HL-60 (cell line): ENCODE measurements around the gene KLC4.

Experiments
- GABPA ChIP-seq: IDR thresholded peaks from 2 replicates; pipeline ENCODE4 v1.6.1; 2012; ENCODE audit warnings: low read depth
- POLR2AphosphoS5 ChIP-seq: IDR thresholded peaks from 2 replicates; pipeline ENCODE4 v1.6.1; 2012; ENCODE audit warnings: low read depth
- TF ChIP-seq, protein P1 (sequence below): IDR thresholded peaks from one replicate; pipeline ENCODE4 v1.5.1; 2011; ENCODE audit warnings: low read length, control low read depth, inconsistent platforms; ENCODE audit not compliant: insufficient read depth
- TF ChIP-seq, protein P2 (sequence below): IDR thresholded peaks from 2 replicates; pipeline ENCODE4 v1.6.1; 2012; ENCODE audit warnings: low read depth; ENCODE audit not compliant: insufficient replicate concordance

DNA sequence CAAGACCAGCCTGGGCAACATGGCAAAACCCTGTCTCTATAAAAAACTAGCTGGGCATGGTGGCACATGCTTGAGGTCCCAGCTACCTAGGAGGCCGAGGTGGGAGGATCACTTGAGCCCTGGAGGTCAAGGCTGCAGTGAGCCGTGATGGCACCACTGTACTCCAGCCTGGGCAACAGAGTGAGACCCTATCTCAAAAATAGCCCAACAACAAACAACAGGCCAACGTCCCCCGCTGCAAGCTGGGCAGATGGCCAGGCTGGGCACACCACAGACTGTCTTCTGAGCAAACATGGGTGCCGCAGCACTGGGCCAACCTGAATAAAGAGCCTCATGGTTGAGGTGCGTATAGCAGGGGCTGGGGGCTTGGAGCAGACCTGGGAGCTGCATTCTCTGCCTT, 65.0 kb downstream of the KLC4 start:
- TF ChIP-seq, protein P1, sequence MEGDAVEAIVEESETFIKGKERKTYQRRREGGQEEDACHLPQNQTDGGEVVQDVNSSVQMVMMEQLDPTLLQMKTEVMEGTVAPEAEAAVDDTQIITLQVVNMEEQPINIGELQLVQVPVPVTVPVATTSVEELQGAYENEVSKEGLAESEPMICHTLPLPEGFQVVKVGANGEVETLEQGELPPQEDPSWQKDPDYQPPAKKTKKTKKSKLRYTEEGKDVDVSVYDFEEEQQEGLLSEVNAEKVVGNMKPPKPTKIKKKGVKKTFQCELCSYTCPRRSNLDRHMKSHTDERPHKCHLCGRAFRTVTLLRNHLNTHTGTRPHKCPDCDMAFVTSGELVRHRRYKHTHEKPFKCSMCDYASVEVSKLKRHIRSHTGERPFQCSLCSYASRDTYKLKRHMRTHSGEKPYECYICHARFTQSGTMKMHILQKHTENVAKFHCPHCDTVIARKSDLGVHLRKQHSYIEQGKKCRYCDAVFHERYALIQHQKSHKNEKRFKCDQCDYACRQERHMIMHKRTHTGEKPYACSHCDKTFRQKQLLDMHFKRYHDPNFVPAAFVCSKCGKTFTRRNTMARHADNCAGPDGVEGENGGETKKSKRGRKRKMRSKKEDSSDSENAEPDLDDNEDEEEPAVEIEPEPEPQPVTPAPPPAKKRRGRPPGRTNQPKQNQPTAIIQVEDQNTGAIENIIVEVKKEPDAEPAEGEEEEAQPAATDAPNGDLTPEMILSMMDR = no peak
- TF ChIP-seq, protein P2, sequence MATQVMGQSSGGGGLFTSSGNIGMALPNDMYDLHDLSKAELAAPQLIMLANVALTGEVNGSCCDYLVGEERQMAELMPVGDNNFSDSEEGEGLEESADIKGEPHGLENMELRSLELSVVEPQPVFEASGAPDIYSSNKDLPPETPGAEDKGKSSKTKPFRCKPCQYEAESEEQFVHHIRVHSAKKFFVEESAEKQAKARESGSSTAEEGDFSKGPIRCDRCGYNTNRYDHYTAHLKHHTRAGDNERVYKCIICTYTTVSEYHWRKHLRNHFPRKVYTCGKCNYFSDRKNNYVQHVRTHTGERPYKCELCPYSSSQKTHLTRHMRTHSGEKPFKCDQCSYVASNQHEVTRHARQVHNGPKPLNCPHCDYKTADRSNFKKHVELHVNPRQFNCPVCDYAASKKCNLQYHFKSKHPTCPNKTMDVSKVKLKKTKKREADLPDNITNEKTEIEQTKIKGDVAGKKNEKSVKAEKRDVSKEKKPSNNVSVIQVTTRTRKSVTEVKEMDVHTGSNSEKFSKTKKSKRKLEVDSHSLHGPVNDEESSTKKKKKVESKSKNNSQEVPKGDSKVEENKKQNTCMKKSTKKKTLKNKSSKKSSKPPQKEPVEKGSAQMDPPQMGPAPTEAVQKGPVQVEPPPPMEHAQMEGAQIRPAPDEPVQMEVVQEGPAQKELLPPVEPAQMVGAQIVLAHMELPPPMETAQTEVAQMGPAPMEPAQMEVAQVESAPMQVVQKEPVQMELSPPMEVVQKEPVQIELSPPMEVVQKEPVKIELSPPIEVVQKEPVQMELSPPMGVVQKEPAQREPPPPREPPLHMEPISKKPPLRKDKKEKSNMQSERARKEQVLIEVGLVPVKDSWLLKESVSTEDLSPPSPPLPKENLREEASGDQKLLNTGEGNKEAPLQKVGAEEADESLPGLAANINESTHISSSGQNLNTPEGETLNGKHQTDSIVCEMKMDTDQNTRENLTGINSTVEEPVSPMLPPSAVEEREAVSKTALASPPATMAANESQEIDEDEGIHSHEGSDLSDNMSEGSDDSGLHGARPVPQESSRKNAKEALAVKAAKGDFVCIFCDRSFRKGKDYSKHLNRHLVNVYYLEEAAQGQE = no peak
- TF ChIP-seq POLR2AphosphoS5 (no peak), GABPA (no peak)
